NCI-H2227 (cell line): Measurements from ENCODE around the gene C1orf74.

Experiments used
- DNase-seq: peaks from one replicate; lab custom pipeline; 2025; ENCODE audit not compliant: unreplicated experiment; lab: John Stamatoyannopoulos, UW

Gene C1orf74

GRCh38 chr1:209784265-209785169, at the start of gene C1orf74:
TSS of gene C1orf74 (minus strand) at chr1:209784559. CDS start at chr1:209783634, 925 bp downstream.
- DNase-seq: peak; percentile 100

GRCh38 chr1:209831615-209832014, 47.3 kb upstream of the C1orf74 start:
- no peak for DNase-seq

- no peak for DNase-seq
Observed at GRCh38 chr1:209830722-209831121, 46.4 kb upstream of the C1orf74 start.

GRCh38 chr1:209829716-209830115, 45.4 kb upstream of the C1orf74 start:
- DNase-seq: no peak

DNA sequence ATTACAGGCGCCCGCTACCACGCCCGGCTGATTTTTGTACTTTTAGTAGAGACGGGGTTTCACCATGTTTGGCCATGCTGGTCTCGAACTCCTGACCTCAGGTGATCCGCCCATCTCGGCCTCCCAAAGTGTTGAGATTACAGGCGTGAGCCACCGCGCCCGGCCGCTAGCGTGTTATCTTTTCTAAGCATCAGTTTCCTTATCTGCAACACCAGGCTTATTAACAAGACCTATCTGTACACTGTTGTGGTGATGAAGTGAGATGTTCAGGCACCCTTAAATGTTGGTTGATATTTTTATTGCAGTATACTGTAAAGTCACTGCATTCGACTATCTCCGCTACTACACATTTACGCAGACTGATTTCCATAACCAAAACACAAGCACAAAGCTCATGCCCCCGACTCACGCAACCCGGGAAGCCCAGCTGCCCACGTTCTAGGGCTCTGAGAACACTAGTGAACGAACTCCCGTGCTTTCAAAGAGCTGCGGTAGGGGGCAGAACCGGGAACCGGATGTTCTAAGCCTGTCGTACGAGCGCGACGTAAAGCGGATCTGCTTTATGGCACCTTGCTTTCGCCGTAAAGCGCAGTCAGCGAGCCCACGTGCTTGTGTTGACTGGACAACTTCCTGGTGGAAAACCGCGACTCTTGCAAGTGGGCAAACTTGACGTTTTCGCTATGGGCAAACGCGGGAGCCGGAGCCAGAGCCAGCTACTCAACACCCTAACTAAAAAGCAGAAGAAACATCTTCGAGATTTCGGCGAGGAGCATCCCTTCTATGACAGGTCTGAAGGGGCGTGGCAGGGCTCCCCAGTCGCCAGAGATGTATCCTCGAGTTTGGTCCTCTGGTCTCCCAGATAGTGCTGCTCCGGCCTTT, 43.3 kb upstream of the C1orf74 start, which contains the start of gene UTP25:
Gene UTP25 (plus strand): TSS at position 589 of the 879 bp plus-strand sequence. CDS start 92 bp downstream, at position 681.
- DNase-seq: peak; percentile 98

DNA sequence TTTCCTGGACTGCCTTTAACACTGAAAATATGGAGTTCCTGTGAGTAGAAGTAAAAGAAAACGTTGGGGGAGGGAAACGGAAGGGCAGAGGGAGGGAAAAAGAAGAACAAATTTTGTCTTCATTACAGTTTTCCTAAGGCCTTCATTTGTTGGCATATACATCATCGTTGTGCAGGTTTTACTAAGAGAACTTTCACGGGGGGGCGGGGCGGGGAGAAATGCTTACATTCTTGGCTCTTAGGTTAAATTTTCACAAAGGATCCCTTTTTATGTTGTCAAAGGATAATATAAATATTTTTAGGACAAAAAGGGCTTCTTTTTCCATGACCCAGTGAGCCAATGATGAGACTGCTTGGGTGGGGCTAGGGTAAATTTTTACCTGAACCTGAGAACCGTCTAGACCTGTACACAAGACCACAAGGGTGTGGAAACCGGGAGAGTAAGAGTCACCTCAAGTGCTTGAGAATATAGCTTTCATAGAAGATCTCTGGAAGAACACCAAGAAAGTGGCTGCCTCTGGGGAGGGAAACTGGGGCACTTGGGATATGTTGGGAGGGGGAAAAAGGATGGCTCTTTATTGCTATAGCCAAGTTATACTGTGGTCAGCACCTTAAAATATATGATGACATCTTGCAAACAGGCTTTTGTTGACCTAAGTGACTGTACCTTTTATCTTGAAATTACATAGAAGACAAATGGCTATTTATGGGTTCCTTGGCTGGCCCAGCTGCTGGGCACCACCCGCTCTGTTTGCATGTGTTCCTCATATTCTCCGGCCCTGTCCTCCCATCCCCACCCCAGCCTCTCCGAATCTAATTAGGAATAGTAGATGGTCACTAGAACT, 41.5 kb upstream of the C1orf74 start:
- DNase-seq: peak; percentile 25

- peak; percentile 54 for DNase-seq
Observed at GRCh38 chr1:209823143-209824041, 39.0 kb upstream of the C1orf74 start.

DNA sequence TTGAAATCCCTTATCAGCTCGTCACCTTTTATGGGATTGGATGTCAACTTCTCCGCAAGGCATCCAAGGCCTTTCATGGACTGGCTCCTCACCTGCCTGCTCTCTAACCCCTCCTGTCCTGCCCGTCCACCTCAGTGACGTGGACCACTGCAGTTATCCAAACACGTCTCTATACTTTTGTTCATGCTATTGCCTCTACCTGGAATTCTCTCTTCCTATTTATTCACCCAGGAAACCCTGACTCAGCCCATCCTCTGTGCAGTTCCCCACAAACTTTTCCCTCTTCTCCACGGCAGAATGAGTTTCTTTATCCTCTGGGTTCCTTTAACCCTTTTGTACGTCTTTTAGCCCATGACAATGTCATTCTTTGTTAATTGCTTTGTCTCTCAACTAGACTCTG, 38.3 kb upstream of the C1orf74 start:
- no peak for DNase-seq

DNA sequence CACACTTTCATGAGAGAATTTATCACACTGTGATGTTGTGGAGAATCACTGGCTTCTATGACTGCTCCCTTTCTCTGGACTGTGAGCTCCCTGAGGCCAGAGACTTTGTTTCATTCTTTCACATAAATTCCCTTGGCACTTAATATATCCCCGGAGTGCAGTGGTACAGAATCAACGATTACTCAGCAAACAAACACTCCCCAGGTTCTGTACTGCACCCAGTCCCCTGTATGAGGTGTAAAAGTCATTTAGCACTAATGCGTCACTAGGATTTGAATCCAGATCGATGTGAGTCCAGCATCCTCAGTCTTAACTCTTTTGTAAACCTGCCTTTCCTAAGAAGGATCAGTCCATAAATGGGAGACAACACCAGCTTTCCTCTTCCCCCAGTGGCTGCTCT, 36.6 kb upstream of the C1orf74 start:
- no peak for DNase-seq

- DNase-seq: no peak
Observed at GRCh38 chr1:209819058-209819457, 34.7 kb upstream of the C1orf74 start.

DNA sequence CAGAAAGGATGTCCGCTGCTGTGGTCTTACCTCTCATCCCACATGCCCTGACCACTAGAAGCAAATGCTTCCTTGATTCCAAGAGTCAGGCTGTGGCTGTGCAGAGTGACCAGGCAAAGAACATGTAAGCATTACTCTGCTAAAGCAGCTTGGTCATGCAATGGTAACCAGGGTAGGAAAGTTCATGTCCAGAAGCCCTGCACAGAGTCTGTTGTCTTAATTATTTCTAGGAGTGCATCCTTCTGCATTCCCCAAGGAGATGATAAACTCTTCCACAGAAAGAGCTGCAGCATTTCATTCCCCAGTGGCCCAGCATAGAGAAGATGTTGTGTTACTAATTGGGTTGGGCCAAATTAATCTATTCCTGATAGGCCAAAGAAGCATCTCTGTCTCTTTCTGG, 33.3 kb upstream of the C1orf74 start:
- DNase-seq: no peak

GRCh38 chr1:209816923-209817322, 32.6 kb upstream of the C1orf74 start:
- DNase-seq: no peak

DNA sequence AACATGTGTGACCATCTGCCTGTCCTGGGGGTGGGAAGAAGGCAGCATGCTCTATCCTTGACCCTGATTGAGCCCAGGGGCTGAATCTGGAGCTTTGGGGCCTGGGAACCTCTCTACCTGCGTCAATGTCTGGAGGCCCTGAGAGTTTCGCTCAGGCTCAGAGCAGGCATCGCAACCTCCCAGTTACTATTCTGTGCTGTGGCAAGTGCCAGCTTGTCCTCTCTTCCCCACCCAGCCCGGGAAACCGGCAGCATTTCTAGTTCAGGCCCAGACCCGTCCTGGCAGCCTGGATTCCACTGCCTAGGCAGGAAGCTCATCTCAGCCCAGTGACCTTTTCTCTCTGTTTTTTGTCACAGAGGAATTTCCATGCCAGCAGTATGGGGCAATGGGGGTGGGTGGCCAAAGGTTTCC, 31.6 kb upstream of the C1orf74 start:
- DNase-seq: no peak

DNA sequence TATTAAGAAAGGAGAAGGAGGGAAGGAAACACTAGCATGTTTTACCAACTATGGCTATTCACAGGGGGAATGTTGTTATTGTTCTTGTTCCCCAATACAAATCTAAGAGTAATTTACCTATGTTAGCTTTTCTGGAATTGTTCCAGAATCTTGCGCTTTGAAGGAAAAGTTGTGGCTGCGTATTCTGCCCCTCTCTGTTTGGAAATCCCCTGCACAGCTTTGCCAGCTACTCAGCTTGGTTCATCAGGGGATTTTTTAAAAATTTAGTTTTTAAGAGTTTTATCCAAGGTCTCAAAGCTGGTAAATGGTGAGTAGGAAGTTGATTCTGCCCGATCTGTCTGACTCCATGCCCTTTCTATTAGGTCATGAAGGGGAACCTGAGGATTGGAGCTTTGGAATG, 31.1 kb upstream of the C1orf74 start:
- no peak for DNase-seq

GRCh38 chr1:209813902-209814301, 29.5 kb upstream of the C1orf74 start:
- no peak for DNase-seq

DNA sequence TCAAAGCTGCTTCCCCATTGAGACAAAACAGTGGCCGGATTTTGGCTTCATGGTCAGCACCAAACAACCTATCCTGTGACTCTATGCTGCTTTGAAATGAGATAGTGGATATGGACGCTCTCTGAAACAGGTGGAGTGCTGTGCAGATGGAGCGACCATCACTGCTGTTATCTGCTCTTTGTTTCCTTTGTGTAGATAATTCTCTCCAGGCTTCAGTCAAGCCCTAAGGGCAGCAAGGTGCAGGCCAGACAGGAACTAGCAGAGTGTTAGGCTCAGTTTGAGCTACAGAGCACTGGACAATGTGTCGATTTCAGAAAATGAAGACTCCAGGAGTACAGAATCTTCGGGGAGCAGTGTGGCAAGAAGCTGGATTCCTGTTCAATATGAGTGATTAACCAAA, 26.4 kb upstream of the C1orf74 start:
- no peak for DNase-seq

DNA sequence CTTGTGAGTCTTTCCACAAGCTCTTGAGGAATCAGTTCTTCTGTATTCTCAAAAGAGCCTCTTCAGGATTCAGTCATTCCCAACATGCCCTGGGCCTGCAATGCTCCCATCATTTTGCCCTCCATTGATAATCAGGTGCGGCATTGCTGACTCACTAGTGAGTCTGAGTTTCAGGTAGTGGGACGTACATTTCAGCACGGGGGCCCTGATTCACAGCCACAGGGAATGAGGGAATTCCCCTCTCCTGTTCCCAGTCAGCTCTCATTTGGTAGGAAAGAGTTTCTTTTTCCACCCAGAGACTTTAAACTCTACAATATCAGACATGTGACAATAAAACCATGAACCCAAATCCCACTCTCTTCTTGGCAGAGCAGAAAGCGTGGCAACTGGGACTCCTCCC, 25.3 kb upstream of the C1orf74 start:
- no peak for DNase-seq

DNA sequence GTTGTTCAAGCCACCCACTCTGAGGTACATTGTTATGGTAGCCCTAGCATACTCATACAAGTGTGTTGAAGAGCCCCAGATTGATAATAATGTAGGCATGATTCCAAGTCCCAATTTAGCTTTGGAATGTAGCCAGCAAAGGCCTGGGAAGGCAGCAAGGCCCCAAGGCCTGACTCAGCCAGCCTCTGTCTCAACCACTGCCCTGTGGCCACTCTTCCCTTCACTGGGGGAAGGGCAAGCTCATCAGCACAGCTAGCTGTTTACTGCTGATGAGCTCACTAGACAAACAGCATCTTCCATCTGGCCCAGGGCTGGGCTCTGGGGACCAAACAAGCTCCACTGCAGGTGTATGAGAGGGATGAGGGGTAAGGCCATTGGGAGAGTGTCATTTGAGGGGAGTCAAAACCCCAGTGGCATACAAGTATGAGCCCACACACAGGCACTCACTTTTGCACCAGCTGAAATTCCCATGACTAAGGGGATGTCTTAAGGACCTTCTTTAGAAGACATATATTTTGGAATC, 23.8 kb upstream of the C1orf74 start:
- peak; percentile 56 for DNase-seq

DNA sequence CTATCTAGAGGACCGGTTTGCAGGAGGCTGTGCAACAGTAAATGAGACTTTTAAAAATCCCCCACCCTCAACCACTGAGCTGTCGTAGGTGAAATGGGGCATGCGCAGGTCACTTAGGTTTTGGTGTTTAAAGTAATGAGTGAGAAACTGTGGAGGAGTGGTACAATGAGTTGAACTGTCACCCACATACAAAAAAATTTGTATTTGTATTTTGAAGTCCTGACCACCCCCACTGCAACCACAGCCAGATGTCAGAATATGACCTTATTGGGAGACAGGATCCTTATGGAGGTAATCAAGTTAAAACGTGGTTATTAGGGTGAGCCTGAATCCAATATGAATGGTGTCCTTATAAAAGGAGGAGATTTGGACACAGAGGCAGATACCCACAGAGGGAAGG, 23.1 kb upstream of the C1orf74 start:
- DNase-seq: no peak
